HFFc6 (cell line): Measurements from ENCODE around the gene LDB3. TPM values are rescaled to one million over a fixed set of nuclear protein-coding genes. Genes with fewer than 3 reads are reported as not detected.

Source experiments
- DNase-seq: peaks from one replicate; pipeline ENCODE4 v3.0.0-alpha.2; 2018
- H3K27ac Mint-ChIP-seq: 2 replicates; pipeline ENCODE4 v1.8.0; 2020; ENCODE audit warnings: mild to moderate bottlenecking, mixed read lengths
- H3K27me3 Mint-ChIP-seq: 2 replicates; pipeline ENCODE4 v1.8.0; 2021; ENCODE audit warnings: mild to moderate bottlenecking, moderate library complexity, mixed read lengths; ENCODE audit not compliant: insufficient read depth
- H3K36me3 Mint-ChIP-seq: 2 replicates; pipeline ENCODE4 v1.8.0; 2021; ENCODE audit warnings: low read depth, mixed read lengths
- H3K4me1 Mint-ChIP-seq: 2 replicates; pipeline ENCODE4 v1.8.0; 2020; ENCODE audit warnings: low read depth, mixed read lengths
- H3K4me3 Mint-ChIP-seq: 2 replicates; pipeline ENCODE4 v1.8.0; 2020; ENCODE audit warnings: mild to moderate bottlenecking, moderate library complexity, mixed read lengths
- H3K9me3 Mint-ChIP-seq: 2 replicates; pipeline ENCODE4 v1.8.0; 2020; ENCODE audit warnings: mild to moderate bottlenecking, mixed read lengths
- total RNA-seq, 6 experiments: library from RNA; stranded (reverse); fragmentation: NEBNext Ultra II Directional; extraction: Animal tissue kit (Norgen Biotek cat#: 25700); gene quantifications; 2 replicates in 1 of 6; 3 replicates in 5 of 6; pipeline ENCODE4 v1.2.3, GENCODE V29; 2021
- TF ChIP-seq, protein P1 (sequence below): fragments of 200-600 bp; sonication (generic); IDR thresholded peaks from 2 replicates; pipeline ENCODE4 v1.5.0; 2021; ENCODE audit warnings: antibody characterized with exemption, mild to moderate bottlenecking

Gene LDB3
- total RNA-seq, 6 experiments from 2014 or later, result 0.55 to 1.3 (median 0.66) TPM

DNA sequence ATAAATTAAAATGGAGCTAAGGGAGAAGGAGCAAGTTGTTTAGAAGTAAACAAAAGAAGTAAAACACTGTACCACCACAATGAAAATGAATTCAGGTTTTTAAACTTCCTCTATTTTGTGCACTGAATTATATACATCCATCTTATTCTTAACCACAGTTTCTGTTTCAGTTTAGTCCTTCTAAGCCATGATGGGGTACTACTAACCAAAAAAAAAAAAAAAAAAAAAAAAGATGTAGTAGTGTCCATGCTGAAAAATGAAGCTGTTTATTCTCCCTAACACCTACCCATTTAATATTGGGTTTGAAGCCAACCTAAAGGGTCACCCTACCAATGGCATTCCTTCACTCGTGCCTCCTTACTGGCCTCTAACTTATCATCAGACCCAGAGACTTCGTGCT is 84.7 kb downstream of the LDB3 start:
- no peak overlapping the region for H3K27ac Mint-ChIP-seq
- peaks cover 36% of the 10 kb centered on the region for H3K4me1 Mint-ChIP-seq
- no peaks in the 10 kb centered on the region for H3K9me3 Mint-ChIP-seq
- peaks cover 2% of the 10 kb centered on the region; the same call in 1 of the 2 replicates for H3K27me3 Mint-ChIP-seq
- H3K36me3 Mint-ChIP-seq, result peaks cover 18% of the 10 kb centered on the region
- DNase-seq, result no peak
- TF ChIP-seq, protein P1, sequence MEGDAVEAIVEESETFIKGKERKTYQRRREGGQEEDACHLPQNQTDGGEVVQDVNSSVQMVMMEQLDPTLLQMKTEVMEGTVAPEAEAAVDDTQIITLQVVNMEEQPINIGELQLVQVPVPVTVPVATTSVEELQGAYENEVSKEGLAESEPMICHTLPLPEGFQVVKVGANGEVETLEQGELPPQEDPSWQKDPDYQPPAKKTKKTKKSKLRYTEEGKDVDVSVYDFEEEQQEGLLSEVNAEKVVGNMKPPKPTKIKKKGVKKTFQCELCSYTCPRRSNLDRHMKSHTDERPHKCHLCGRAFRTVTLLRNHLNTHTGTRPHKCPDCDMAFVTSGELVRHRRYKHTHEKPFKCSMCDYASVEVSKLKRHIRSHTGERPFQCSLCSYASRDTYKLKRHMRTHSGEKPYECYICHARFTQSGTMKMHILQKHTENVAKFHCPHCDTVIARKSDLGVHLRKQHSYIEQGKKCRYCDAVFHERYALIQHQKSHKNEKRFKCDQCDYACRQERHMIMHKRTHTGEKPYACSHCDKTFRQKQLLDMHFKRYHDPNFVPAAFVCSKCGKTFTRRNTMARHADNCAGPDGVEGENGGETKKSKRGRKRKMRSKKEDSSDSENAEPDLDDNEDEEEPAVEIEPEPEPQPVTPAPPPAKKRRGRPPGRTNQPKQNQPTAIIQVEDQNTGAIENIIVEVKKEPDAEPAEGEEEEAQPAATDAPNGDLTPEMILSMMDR, result no peak
- H3K4me3 Mint-ChIP-seq, result no peak overlapping the region

DNA sequence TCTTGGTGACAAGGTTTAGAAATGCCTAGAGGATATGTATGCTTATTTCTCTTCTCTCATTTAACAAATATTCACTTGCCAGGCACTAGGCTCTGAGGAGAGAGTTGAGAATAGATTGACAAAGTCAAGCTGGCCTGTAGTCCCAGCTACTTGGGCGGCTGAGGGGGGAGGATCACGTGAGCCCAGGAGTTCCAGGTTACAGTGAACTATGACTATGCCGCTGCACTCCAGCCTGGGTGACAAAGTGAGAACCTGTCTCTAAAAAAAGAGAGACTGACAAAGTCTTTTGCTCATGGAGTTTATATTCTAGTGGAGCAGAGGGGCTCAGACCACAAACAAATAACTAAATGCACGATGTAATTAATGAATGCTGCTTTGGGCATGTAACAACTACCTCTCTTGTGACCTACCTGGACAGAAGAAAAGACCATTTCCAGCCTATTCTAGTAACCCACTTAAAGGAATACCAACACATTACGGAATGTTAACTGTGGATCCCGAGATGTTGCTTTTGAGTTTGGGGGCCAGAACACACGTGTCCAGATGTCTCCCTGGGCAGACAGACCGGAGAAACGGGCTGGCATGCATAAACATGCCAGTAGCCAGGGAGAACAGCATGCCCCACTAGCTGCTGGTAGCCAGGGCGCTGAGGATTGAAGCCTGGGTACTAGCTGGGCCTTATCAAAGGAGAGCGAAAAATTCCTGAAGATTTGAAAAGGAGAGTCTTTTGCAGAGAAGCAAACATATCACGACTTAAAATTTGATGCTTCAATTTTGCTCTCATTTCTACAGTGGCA is 85.5 kb downstream of the LDB3 start:
- peaks cover 2% of the 10 kb centered on the region; the same call in 1 of the 2 replicates for H3K27me3 Mint-ChIP-seq
- H3K36me3 Mint-ChIP-seq, result peaks cover 18% of the 10 kb centered on the region
- no peaks in the 10 kb centered on the region for H3K9me3 Mint-ChIP-seq
- DNase-seq, result no peak
- H3K4me1 Mint-ChIP-seq, result peaks cover 38% of the 10 kb centered on the region
- 0 out of 2 replicates have a peak overlapping the region, but pooled peaks have one; percentile 89 for H3K4me3 Mint-ChIP-seq
- peak overlapping the region; percentile 13; the same call in 1 of the 2 replicates for H3K27ac Mint-ChIP-seq
- TF ChIP-seq, protein P1, result no peak

DNA sequence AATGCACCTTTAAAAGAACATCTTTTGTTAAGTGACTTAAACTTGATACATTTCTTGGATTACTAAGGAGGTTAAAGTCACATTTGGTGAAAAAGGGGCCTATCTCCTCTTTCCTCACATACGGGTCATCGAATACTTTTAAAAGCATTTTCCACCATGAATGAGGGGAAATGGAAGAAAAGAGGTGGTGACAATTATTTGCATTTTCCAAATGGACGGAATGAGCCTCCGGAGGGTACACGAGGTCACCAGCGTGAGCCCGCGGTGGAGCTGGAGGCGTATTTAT is 87.1 kb downstream of the LDB3 start:
- peaks cover 14% of the 10 kb centered on the region for H3K36me3 Mint-ChIP-seq
- DNase-seq, result no peak
- no peaks in the 10 kb centered on the region for H3K9me3 Mint-ChIP-seq
- TF ChIP-seq, protein P1, result no peak
- peak overlapping the region; percentile 89 for H3K4me3 Mint-ChIP-seq
- H3K27ac Mint-ChIP-seq, result peak overlapping the region; percentile 95
- peaks cover 51% of the 10 kb centered on the region for H3K4me1 Mint-ChIP-seq
- H3K27me3 Mint-ChIP-seq, result no peaks in the 10 kb centered on the region; the same call in 1 of the 2 replicates

DNA sequence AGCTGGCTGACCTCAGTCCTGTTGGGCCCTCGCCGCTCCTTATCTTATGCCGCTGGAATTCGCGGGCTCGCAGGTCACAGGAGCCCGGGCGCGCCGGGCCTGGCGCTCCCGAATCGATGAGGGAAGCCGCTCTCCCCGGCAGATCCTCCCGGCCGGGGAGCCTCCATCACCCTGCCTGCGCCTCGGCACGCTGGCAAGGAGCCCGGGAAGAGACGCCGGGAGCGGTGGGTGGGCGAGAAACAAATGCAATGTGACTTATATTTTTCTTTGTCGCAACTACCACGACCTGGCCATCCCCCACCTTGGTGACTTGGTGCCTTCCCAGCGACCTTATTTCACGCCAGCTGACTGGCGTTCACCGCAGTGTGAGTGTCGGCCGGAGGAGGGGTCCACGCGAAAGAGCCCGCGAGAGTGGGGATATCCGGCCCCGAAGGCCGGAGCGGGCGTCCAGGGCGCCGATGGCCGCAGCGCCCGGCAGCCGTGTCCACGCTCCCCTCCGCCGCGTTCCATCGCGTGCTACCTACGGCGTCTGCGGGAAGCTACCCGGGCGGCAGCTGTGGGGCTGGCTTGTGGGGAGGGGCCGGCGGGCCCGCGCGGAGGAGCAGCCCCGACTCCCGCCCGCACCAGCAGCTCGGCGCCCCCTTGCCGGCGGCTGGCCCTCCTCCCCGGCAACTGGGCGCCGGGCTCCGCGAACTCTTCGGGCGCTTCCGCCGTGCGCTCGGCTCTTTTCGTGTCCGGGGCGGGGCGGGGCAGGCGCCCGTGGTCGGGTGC is 87.6 kb downstream of the LDB3 start:
- TF ChIP-seq, protein P1, result no peak; the same call in 1 of the 2 replicates
- H3K27ac Mint-ChIP-seq, result peak overlapping the region; percentile 95
- H3K4me3 Mint-ChIP-seq, result peak overlapping the region; percentile 89
- DNase-seq, result peak; percentile 80
- H3K36me3 Mint-ChIP-seq, result peaks cover 12% of the 10 kb centered on the region
- H3K4me1 Mint-ChIP-seq, result peaks cover 51% of the 10 kb centered on the region
- H3K9me3 Mint-ChIP-seq, result no peaks in the 10 kb centered on the region
- H3K27me3 Mint-ChIP-seq, result no peaks in the 10 kb centered on the region; the same call in 1 of the 2 replicates

DNA sequence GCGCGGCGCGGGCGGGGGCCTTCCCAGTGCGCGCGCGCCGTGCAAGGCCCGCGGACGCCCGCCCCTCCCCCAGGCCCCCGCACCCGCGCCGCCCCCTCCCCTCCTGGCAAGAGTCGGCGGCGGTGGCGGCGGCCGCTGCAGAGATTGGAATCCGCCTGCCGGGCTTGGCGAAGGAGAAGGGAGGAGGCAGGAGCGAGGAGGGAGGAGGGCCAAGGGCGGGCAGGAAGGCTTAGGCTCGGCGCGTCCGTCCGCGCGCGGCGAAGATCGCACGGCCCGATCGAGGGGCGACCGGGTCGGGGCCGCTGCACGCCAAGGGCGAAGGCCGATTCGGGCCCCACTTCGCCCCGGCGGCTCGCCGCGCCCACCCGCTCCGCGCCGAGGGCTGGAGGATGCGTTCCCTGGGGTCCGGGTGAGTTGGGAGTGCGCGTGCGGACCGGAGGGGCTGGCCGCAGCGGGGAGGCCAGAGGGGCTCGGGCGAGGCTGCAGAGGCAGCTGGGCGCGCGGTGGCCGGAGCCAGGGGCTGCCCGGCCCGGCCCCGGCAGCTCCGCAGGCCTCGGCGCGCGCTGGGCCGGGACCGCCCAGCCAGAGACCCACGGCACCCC is 88.3 kb downstream of the LDB3 start, which contains the start of gene BMPR1A:
TSS of gene BMPR1A (plus strand) at position 109 of the 602 bp plus-strand sequence. CDS start 119,400 bp downstream, outside the sequence.
- H3K36me3 Mint-ChIP-seq, result peaks cover 8% of the 10 kb centered on the region; the same call in 1 of the 2 replicates
- TF ChIP-seq, protein P1, result no peak
- peak; percentile 77 for DNase-seq
- H3K4me3 Mint-ChIP-seq, result peak within 1 kb of the TSS; percentile 93
- peaks cover 58% of the 10 kb centered on the region for H3K4me1 Mint-ChIP-seq
- no peaks in the 10 kb centered on the region for H3K9me3 Mint-ChIP-seq
- H3K27me3 Mint-ChIP-seq, result no peaks in the 10 kb centered on the region; the same call in 1 of the 2 replicates
- H3K27ac Mint-ChIP-seq, result peak within 1 kb of the TSS; percentile 95
